ENCODE data around the gene ATP5F1B. TPM values are rescaled to one million over a fixed set of nuclear protein-coding genes. Genes with fewer than 3 reads are reported as not detected.

ATP5F1B gene
- total and polyA plus RNA-seq, 9 of the 15 experiments (the other 6 are each of a cell fraction or from before 2014, with no cell fraction given), result 908 to 3,125 (median 1,482) TPM

DNA sequence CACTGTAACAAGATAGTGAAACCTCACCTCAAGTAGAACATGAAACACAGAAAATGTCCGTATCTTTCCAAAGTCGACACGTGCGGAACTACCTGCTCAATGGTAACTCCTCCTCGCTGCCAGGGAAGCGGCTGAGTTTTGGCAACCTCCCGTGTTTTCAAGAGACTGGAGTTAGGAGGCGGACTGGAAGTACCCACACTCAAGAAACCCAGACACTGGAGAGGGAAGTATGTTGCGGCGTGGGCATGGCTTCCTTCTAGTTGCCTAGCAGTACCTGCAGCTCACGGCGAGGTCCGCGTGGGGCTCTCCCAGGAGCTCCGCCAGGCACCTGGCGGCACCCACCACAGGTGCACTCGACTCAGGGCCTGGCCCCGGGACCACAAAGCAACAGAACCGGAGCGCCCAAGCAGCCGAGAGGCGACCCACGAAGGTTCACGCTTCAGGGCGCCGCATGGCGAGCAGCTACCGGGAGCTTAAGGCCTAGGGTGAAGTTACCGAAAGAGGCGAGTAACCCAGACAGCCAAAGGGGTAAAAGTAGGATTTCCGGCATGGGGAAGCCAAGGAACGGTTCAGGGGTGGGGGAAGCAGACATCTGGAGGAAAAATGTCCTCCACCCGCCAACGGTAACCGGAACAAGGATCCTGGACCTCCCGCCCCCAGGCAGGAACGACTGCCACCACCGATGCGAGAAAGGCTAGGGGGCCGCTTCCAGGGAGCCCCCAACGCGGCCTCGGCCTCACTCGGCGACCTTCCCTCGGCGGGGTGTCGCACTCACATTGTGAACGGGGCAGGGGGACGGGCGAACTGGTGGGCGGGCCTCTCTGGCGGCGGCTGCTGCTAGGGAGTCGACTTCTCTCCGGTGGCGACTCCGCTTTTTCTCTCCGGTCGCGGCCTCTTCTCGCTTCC is 41.7 kb upstream of the ATP5F1B start (continued):
- TF ChIP-seq ZKSCAN3 (CRISPR knock-in tag; IDR thresholded peaks at IDR 0.05) (no peak), ZNF507 (tag; conservative IDR thresholded peaks at IDR 0.05) (no peak), XRCC5 (IDR thresholded peaks at IDR 0.05; ENCODE audit: low read depth, low read length) (no peak), ZNF347 (CRISPR knock-in tag; IDR thresholded peaks at IDR 0.05; ENCODE audit: low read depth) (no peak), TEAD2 (tag; IDR thresholded peaks at IDR 0.05) (no peak), TRIM28 (IDR thresholded peaks at IDR 0.05) (no peak), MEF2A (IDR thresholded peaks at IDR 0.05; ENCODE audit: control insufficient read depth, low read depth, low read length) (no peak), ZNF212 (CRISPR knock-in tag; IDR thresholded peaks at IDR 0.05) (no peak), EGR1 (conservative IDR thresholded peaks at IDR 0.05) (no peak), PHB (CRISPR knock-in tag; IDR thresholded peaks at IDR 0.05) (no peak), KLF6 (CRISPR knock-in tag; IDR thresholded peaks at IDR 0.05; ENCODE audit: borderline replicate concordance) (no peak), ZNF184 (CRISPR knock-in tag; IDR thresholded peaks at IDR 0.05) (no peak), MYNN (IDR thresholded peaks at IDR 0.05) (no peak), MYNN (CRISPR knock-in tag; IDR thresholded peaks at IDR 0.05) (0 out of 2 replicates have a peak, but pooled peaks have one; percentile 43), RBM39 (optimal IDR thresholded peaks at IDR 0.05; ENCODE audit: low read depth, low read length) (no peak), SRSF9 (IDR thresholded peaks at IDR 0.05; ENCODE audit: borderline replicate concordance, low read depth, low read length) (no peak)
- TF ChIP-seq, protein P1, sequence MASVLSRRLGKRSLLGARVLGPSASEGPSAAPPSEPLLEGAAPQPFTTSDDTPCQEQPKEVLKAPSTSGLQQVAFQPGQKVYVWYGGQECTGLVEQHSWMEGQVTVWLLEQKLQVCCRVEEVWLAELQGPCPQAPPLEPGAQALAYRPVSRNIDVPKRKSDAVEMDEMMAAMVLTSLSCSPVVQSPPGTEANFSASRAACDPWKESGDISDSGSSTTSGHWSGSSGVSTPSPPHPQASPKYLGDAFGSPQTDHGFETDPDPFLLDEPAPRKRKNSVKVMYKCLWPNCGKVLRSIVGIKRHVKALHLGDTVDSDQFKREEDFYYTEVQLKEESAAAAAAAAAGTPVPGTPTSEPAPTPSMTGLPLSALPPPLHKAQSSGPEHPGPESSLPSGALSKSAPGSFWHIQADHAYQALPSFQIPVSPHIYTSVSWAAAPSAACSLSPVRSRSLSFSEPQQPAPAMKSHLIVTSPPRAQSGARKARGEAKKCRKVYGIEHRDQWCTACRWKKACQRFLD (CRISPR knock-in tag; IDR thresholded peaks at IDR 0.05), result no peak
- TF ChIP-seq, protein P2, sequence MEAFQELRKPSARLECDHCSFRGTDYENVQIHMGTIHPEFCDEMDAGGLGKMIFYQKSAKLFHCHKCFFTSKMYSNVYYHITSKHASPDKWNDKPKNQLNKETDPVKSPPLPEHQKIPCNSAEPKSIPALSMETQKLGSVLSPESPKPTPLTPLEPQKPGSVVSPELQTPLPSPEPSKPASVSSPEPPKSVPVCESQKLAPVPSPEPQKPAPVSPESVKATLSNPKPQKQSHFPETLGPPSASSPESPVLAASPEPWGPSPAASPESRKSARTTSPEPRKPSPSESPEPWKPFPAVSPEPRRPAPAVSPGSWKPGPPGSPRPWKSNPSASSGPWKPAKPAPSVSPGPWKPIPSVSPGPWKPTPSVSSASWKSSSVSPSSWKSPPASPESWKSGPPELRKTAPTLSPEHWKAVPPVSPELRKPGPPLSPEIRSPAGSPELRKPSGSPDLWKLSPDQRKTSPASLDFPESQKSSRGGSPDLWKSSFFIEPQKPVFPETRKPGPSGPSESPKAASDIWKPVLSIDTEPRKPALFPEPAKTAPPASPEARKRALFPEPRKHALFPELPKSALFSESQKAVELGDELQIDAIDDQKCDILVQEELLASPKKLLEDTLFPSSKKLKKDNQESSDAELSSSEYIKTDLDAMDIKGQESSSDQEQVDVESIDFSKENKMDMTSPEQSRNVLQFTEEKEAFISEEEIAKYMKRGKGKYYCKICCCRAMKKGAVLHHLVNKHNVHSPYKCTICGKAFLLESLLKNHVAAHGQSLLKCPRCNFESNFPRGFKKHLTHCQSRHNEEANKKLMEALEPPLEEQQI (IDR thresholded peaks at IDR 0.05), result no peak
- TF ChIP-seq, protein P3, sequence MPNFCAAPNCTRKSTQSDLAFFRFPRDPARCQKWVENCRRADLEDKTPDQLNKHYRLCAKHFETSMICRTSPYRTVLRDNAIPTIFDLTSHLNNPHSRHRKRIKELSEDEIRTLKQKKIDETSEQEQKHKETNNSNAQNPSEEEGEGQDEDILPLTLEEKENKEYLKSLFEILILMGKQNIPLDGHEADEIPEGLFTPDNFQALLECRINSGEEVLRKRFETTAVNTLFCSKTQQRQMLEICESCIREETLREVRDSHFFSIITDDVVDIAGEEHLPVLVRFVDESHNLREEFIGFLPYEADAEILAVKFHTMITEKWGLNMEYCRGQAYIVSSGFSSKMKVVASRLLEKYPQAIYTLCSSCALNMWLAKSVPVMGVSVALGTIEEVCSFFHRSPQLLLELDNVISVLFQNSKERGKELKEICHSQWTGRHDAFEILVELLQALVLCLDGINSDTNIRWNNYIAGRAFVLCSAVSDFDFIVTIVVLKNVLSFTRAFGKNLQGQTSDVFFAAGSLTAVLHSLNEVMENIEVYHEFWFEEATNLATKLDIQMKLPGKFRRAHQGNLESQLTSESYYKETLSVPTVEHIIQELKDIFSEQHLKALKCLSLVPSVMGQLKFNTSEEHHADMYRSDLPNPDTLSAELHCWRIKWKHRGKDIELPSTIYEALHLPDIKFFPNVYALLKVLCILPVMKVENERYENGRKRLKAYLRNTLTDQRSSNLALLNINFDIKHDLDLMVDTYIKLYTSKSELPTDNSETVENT (CRISPR knock-in tag; IDR thresholded peaks at IDR 0.05), result no peak
- TF ChIP-seq, protein P4, sequence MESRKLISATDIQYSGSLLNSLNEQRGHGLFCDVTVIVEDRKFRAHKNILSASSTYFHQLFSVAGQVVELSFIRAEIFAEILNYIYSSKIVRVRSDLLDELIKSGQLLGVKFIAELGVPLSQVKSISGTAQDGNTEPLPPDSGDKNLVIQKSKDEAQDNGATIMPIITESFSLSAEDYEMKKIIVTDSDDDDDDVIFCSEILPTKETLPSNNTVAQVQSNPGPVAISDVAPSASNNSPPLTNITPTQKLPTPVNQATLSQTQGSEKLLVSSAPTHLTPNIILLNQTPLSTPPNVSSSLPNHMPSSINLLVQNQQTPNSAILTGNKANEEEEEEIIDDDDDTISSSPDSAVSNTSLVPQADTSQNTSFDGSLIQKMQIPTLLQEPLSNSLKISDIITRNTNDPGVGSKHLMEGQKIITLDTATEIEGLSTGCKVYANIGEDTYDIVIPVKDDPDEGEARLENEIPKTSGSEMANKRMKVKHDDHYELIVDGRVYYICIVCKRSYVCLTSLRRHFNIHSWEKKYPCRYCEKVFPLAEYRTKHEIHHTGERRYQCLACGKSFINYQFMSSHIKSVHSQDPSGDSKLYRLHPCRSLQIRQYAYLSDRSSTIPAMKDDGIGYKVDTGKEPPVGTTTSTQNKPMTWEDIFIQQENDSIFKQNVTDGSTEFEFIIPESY (CRISPR knock-in tag; IDR thresholded peaks at IDR 0.05), result no peak
